Omental fat pad (tissue), 4 donors: ENCODE results near the gene GTF2A2. TPM values are rescaled to one million over a fixed set of nuclear protein-coding genes. Genes with fewer than 3 reads are reported as not detected.

ENCODE experiments used
- ATAC-seq: fragments of 150-250 bp; one replicate; pipeline ENCODE4 v1.9.1; 2016; ENCODE audit warnings: mild to moderate bottlenecking, moderate library complexity; ENCODE audit not compliant: low FRiP score
- DNase-seq: peaks from one replicate; pipeline ENCODE4 v3.0.0-alpha.2; 2019; ENCODE audit warnings: low spot score
- total RNA-seq, 4 donors: library from RNA; depleted of rRNA; stranded (reverse); fragments of >200 nt; gene quantifications; one replicate each; pipeline ENCODE4 v1.1.0, GENCODE V29; 2016
- TF ChIP-seq, protein P1 (sequence below), 3 donors: fragments of 450-650 bp; IDR thresholded peaks; one replicate each; pipeline ENCODE4 v1.5.1; 2016 to 2017; ENCODE audit warnings: antibody characterized with exemption in 3 of 3, mild to moderate bottlenecking in 3 of 3, moderate library complexity in 2 of 3

Gene GTF2A2
- total RNA-seq, 4 donors from 2014 or later = 22.4 to 38.6 (median 28.7) TPM

- TF ChIP-seq, protein P1, sequence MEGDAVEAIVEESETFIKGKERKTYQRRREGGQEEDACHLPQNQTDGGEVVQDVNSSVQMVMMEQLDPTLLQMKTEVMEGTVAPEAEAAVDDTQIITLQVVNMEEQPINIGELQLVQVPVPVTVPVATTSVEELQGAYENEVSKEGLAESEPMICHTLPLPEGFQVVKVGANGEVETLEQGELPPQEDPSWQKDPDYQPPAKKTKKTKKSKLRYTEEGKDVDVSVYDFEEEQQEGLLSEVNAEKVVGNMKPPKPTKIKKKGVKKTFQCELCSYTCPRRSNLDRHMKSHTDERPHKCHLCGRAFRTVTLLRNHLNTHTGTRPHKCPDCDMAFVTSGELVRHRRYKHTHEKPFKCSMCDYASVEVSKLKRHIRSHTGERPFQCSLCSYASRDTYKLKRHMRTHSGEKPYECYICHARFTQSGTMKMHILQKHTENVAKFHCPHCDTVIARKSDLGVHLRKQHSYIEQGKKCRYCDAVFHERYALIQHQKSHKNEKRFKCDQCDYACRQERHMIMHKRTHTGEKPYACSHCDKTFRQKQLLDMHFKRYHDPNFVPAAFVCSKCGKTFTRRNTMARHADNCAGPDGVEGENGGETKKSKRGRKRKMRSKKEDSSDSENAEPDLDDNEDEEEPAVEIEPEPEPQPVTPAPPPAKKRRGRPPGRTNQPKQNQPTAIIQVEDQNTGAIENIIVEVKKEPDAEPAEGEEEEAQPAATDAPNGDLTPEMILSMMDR (IDR thresholded peaks at IDR 0.05) = no peak
- ATAC-seq = no peak
These were observed 37.5 kb upstream of the GTF2A2 start for GRCh38 chr15:59694779-59695178.

DNA sequence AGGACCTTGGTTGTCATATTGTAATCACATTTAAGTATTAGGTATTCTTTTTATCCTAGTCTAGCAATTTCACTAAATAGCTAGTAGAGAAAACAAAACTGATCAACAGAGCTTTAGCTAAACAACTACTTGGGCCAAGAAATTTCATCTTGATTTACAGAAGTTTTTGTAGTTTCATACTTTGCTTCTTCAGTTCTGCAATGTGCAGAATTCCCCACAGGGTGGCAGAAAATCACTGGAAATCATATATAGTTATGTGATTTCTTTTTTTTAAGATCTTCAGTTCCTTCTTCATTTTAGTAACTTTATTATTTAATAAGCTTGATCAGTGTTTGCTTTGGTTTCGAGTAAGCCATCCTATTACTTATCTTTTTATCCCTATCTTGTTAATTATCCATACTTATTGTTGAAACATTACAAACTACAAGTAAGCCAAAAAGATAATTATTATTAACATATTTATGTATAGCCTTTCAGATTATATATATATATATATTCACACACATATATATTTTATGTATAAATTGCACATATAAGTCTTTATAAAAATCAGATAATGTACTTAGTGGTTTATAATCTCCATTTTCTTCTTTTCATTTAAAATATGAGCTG is 34.0 kb upstream of the GTF2A2 start:
- DNase-seq = no peak
- ATAC-seq = no peak
- TF ChIP-seq, protein P1 (IDR thresholded peaks at IDR 0.05) = no peak

More at GRCh38 chr15:59694779-59695178, 37.5 kb upstream of the GTF2A2 start:
- no peak for DNase-seq

- TF ChIP-seq, protein P1 (IDR thresholded peaks at IDR 0.05) = no peak
- DNase-seq (peak; percentile 65), ATAC-seq (peak; percentile 49)
These were observed 32.4 kb upstream of the GTF2A2 start for GRCh38 chr15:59689626-59690236.

- TF ChIP-seq, protein P1 (IDR thresholded peaks at IDR 0.05) = no peak
- peak; percentile 95 for DNase-seq
- ATAC-seq = peak; percentile 92
These were observed 31.7 kb upstream of the GTF2A2 start, which contains the start of gene BNIP2 for GRCh38 chr15:59688782-59689625. TSS of gene BNIP2 (minus strand) at chr15:59689320. CDS start at chr15:59682457, 6,863 bp downstream.

- ATAC-seq (peak; percentile 35), DNase-seq (no peak)
- TF ChIP-seq, protein P1 (IDR thresholded peaks at IDR 0.05) = no peak
These were observed 31.1 kb upstream of the GTF2A2 start for GRCh38 chr15:59688423-59688781.

DNA sequence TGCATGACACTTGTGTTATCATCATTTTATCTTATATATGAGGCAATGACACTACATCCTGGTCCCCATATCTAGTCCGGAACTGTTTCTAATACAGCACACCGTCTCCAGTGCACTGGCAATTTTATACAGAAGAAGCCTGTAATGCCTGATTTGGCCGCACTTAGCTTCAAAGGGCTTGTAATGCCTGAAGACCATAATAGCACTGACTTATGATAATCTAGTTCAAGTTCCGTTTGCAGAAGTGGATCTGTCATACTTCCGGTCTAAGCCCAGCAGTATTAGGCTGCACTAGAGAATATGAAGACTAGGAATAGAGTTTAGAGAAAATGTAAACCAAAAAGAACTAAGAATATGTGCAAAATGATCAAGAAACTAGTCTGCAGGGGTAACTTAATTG is 30.5 kb upstream of the GTF2A2 start:
- TF ChIP-seq, protein P1 (IDR thresholded peaks at IDR 0.05) = no peak
- ATAC-seq (no peak), DNase-seq (no peak)
